ENCODE results near the gene ADRB2.

- TF ChIP-seq FOXM1 (IDR thresholded peaks at IDR 0.05; ENCODE audit: borderline replicate concordance), result no peak
- TF ChIP-seq, protein P1, sequence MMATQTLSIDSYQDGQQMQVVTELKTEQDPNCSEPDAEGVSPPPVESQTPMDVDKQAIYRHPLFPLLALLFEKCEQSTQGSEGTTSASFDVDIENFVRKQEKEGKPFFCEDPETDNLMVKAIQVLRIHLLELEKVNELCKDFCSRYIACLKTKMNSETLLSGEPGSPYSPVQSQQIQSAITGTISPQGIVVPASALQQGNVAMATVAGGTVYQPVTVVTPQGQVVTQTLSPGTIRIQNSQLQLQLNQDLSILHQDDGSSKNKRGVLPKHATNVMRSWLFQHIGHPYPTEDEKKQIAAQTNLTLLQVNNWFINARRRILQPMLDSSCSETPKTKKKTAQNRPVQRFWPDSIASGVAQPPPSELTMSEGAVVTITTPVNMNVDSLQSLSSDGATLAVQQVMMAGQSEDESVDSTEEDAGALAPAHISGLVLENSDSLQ (IDR thresholded peaks at IDR 0.05), result no peak
- TF ChIP-seq TARDBP (IDR thresholded peaks at IDR 0.05), result no peak
- no peak for TF ChIP-seq ARNT (IDR thresholded peaks at IDR 0.05)
- no peak for TF ChIP-seq SP1 (IDR thresholded peaks at IDR 0.05)
- TF ChIP-seq ELF4 (IDR thresholded peaks at IDR 0.05), result no peak
- TF ChIP-seq SUZ12 (IDR thresholded peaks at IDR 0.05), result no peak
- no peak for TF ChIP-seq FOXK2 (IDR thresholded peaks at IDR 0.05)
- TF ChIP-seq BHLHE40 (IDR thresholded peaks at IDR 0.05; ENCODE audit: borderline replicate concordance), result no peak
- TF ChIP-seq HDGF (IDR thresholded peaks at IDR 0.05; ENCODE audit: borderline replicate concordance), result no peak
- no peak for TF ChIP-seq FOXA1 (IDR thresholded peaks at IDR 0.05)
- TF ChIP-seq ZNF384 (IDR thresholded peaks at IDR 0.05), result no peak
Measured at GRCh38 chr5:148798786-148799185, 27.6 kb upstream of the ADRB2 start.
